HG03378 (cell line): ENCODE data around the gene FOXC1.

Source experiments
- ATAC-seq: cut with Tn5 transposase; IDR thresholded peaks from one replicate; pipeline ENCODE4 v1.9.1; 2021; ENCODE audit warnings: mild to moderate bottlenecking, moderate library complexity; ENCODE audit not compliant: unreplicated experiment

FOXC1 gene

GRCh38 chr6:1622851-1623768 is 13.4 kb downstream of the FOXC1 start:
- no peak for ATAC-seq

GRCh38 chr6:1623769-1624057 is 14.0 kb downstream of the FOXC1 start:
- no peak for ATAC-seq

- ATAC-seq, result no peak
These were observed 14.5 kb downstream of the FOXC1 start for GRCh38 chr6:1624058-1624850.

GRCh38 chr6:1624851-1625781 is 15.4 kb downstream of the FOXC1 start:
- no peak for ATAC-seq

GRCh38 chr6:1625794-1626435 is 16.2 kb downstream of the FOXC1 start:
- ATAC-seq, result no peak

- no peak for ATAC-seq
These were observed 16.8 kb downstream of the FOXC1 start for GRCh38 chr6:1626481-1626880.

GRCh38 chr6:1627827-1628560 is 18.3 kb downstream of the FOXC1 start:
- no peak for ATAC-seq

GRCh38 chr6:1629316-1629715 is 19.6 kb downstream of the FOXC1 start:
- no peak for ATAC-seq

GRCh38 chr6:1630212-1630770 is 20.6 kb downstream of the FOXC1 start:
- ATAC-seq, result no peak

GRCh38 chr6:1630771-1631217 is 21.1 kb downstream of the FOXC1 start:
- no peak for ATAC-seq

- ATAC-seq, result no peak
These were observed 21.5 kb downstream of the FOXC1 start for GRCh38 chr6:1631251-1631650.

- ATAC-seq, result no peak
These were observed 23.8 kb downstream of the FOXC1 start for GRCh38 chr6:1633366-1634021.

GRCh38 chr6:1634081-1634480 is 24.4 kb downstream of the FOXC1 start:
- ATAC-seq, result no peak

GRCh38 chr6:1635305-1636010 is 25.7 kb downstream of the FOXC1 start:
- ATAC-seq, result no peak

GRCh38 chr6:1636272-1636825 is 26.6 kb downstream of the FOXC1 start:
- ATAC-seq, result no peak

GRCh38 chr6:1636971-1637871 is 27.5 kb downstream of the FOXC1 start:
- ATAC-seq, result no peak

GRCh38 chr6:1639430-1639829 is 29.7 kb downstream of the FOXC1 start:
- ATAC-seq, result no peak
